HepG2 (cell line): ENCODE results near the gene PUS1. TPM values are rescaled to one million over a fixed set of nuclear protein-coding genes. Genes with fewer than 3 reads are reported as not detected.

Experiments
- AKNA ChIP-seq: sonication (generic); formaldehyde crosslinking; IDR thresholded peaks from 2 replicates; pipeline ENCODE4 v1.4.0; 2020; ENCODE audit warnings: missing genetic modification reagents, borderline replicate concordance
- HHEX ChIP-seq: IDR thresholded peaks from 2 replicates; pipeline ENCODE4 v1.6.1; 2016; ENCODE audit warnings: control low read depth
- PHF8 ChIP-seq: sonication (generic); formaldehyde crosslinking; IDR thresholded peaks from 2 replicates; pipeline ENCODE4 v1.5.0; 2020; ENCODE audit warnings: missing genetic modification reagents
- ZBTB42 ChIP-seq: sonication (generic); formaldehyde crosslinking; IDR thresholded peaks from 2 replicates; pipeline ENCODE4 v1.5.0; 2020; ENCODE audit warnings: mild to moderate bottlenecking, missing genetic modification reagents
- ZNF326 ChIP-seq: sonication (generic); formaldehyde crosslinking; IDR thresholded peaks from 2 replicates; pipeline ENCODE4 v1.4.0; 2020; ENCODE audit warnings: missing genetic modification reagents, borderline replicate concordance
- ZNF770 ChIP-seq: sonication (generic); formaldehyde crosslinking; IDR thresholded peaks from 2 replicates; pipeline ENCODE4 v1.5.0; 2020; ENCODE audit warnings: mild to moderate bottlenecking, missing genetic modification reagents
- polyA plus RNA-seq, 8 experiments: library from polyadenylated mRNA; depleted of rRNA in 3 of 8; stranded (reverse) in 7 of 8; unstranded in 1 of 8; fragments of >200 nt; fragmentation: Illumina TruSeq in 4 of 8; extraction: Trizol in 4 of 8; gene quantifications; 2 replicates each; pipeline versions ENCODE4 v1.2.1 to v1.2.3, GENCODE V29; 2011 to 2016; ENCODE audit warnings: low read depth in 4 of 8, missing spikeins in 1 of 8, mixed read lengths in 1 of 8; ENCODE audit not compliant: insufficient read depth in 1 of 8
- total RNA-seq, 5 experiments: library from RNA; depleted of rRNA; stranded (reverse); fragments of >200 nt; fragmentation: Illumina TruSeq; extraction: Trizol; gene quantifications; 2 replicates each; pipeline ENCODE4 v1.2.3, GENCODE V29; 2016; ENCODE audit warnings: low read depth in 1 of 5
- TF ChIP-seq, protein P1 (sequence below): sonication (generic); formaldehyde crosslinking; IDR thresholded peaks from 2 replicates; pipeline ENCODE4 v1.8.0; 2022; ENCODE audit warnings: missing genetic modification reagents, mild to moderate bottlenecking, borderline replicate concordance
- TF ChIP-seq, protein P2 (sequence below): IDR thresholded peaks from 2 replicates; pipeline ENCODE4 v1.6.1; 2016
- TF ChIP-seq, protein P3 (sequence below): sonication (generic); formaldehyde crosslinking; IDR thresholded peaks from 2 replicates; pipeline ENCODE4 v1.8.1; 2022; ENCODE audit warnings: low read depth, mild to moderate bottlenecking, missing genetic modification reagents

Gene PUS1
- total and polyA plus RNA-seq, 2 of the 13 experiments (the other 11 are each of a cell fraction or from before 2014, with no cell fraction given) = 19.2 to 24.7 TPM

- TF ChIP-seq AKNA (CRISPR knock-in tag) = no peak
- TF ChIP-seq ZNF770 (CRISPR knock-in tag) = no peak
- TF ChIP-seq, protein P1, sequence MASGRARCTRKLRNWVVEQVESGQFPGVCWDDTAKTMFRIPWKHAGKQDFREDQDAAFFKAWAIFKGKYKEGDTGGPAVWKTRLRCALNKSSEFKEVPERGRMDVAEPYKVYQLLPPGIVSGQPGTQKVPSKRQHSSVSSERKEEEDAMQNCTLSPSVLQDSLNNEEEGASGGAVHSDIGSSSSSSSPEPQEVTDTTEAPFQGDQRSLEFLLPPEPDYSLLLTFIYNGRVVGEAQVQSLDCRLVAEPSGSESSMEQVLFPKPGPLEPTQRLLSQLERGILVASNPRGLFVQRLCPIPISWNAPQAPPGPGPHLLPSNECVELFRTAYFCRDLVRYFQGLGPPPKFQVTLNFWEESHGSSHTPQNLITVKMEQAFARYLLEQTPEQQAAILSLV = no peak
- TF ChIP-seq, protein P2, sequence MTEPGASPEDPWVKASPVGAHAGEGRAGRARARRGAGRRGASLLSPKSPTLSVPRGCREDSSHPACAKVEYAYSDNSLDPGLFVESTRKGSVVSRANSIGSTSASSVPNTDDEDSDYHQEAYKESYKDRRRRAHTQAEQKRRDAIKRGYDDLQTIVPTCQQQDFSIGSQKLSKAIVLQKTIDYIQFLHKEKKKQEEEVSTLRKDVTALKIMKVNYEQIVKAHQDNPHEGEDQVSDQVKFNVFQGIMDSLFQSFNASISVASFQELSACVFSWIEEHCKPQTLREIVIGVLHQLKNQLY (CRISPR knock-in tag) = no peak
- TF ChIP-seq HHEX (CRISPR knock-in tag) = no peak
- TF ChIP-seq, protein P3, sequence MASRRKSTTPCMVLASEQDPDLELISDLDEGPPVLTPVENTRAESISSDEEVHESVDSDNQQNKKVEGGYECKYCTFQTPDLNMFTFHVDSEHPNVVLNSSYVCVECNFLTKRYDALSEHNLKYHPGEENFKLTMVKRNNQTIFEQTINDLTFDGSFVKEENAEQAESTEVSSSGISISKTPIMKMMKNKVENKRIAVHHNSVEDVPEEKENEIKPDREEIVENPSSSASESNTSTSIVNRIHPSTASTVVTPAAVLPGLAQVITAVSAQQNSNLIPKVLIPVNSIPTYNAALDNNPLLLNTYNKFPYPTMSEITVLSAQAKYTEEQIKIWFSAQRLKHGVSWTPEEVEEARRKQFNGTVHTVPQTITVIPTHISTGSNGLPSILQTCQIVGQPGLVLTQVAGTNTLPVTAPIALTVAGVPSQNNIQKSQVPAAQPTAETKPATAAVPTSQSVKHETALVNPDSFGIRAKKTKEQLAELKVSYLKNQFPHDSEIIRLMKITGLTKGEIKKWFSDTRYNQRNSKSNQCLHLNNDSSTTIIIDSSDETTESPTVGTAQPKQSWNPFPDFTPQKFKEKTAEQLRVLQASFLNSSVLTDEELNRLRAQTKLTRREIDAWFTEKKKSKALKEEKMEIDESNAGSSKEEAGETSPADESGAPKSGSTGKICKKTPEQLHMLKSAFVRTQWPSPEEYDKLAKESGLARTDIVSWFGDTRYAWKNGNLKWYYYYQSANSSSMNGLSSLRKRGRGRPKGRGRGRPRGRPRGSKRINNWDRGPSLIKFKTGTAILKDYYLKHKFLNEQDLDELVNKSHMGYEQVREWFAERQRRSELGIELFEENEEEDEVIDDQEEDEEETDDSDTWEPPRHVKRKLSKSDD (CRISPR knock-in tag) = no peak
- TF ChIP-seq ZNF326 (CRISPR knock-in tag) = no peak
- TF ChIP-seq PHF8 (CRISPR knock-in tag) = no peak
- TF ChIP-seq ZBTB42 = no peak
Observed at GRCh38 chr12:131947482-131948027, 18.5 kb downstream of the PUS1 start (continued).
